BLaER1 (cell line): ENCODE data around the gene TEX51.
A peak's percentile ranks its signal among the peaks of the same experiment; 100 is the strongest.

Experiments used
- H3K27ac ChIP-seq: shearing (Covaris generic); formaldehyde crosslinking; 2 replicates; pipeline ENCODE4 v1.8.1; 2022
- H3K27me3 ChIP-seq: shearing (Covaris generic); formaldehyde crosslinking; 2 replicates; pipeline ENCODE4 v1.8.1; 2022
- H3K36me3 ChIP-seq: shearing (Covaris generic); formaldehyde crosslinking; 2 replicates; pipeline ENCODE4 v1.8.1; 2022
- H3K4me1 ChIP-seq: shearing (Covaris generic); formaldehyde crosslinking; 2 replicates; pipeline ENCODE4 v1.8.1; 2022
- H3K4me2 ChIP-seq: shearing (Covaris generic); formaldehyde crosslinking; 2 replicates; pipeline ENCODE4 v1.8.1; 2022
- H3K4me3 ChIP-seq: shearing (Covaris generic); formaldehyde crosslinking; 2 replicates; pipeline ENCODE4 v1.8.1; 2022
- H3K9ac ChIP-seq: shearing (Covaris generic); formaldehyde crosslinking; 2 replicates; pipeline ENCODE4 v1.8.1; 2022
- H3K9me3 ChIP-seq: shearing (Covaris generic); formaldehyde crosslinking; 2 replicates; pipeline ENCODE4 v1.8.1; 2022
- H4K20me1 ChIP-seq: shearing (Covaris generic); formaldehyde crosslinking; 2 replicates; pipeline ENCODE4 v1.8.1; 2022
- Cebpa-rat ChIP-seq: shearing (Covaris generic); IDR thresholded peaks from 2 replicates; pipeline ENCODE4 v1.8.1; 2022

Gene TEX51

GRCh38 chr2:126945118-126945517 is 46.4 kb downstream of the TEX51 start:
- no peak for TF ChIP-seq Cebpa-rat
- Histone ChIP-seq H3K36me3 (no peaks in the 10 kb centered on the region; the same call in 1 of the 2 replicates), H3K9me3 (peaks cover 24% of the 10 kb centered on the region), H3K4me3 (no peak overlapping the region), H4K20me1 (no peaks in the 10 kb centered on the region), H3K27ac (no peak overlapping the region), H3K27me3 (no peaks in the 10 kb centered on the region), H3K4me1 (peaks cover 28% of the 10 kb centered on the region), H3K9ac (no peak overlapping the region), H3K4me2 (no peak overlapping the region)

GRCh38 chr2:126946318-126947102 is 47.8 kb downstream of the TEX51 start:
- no peaks in the 10 kb centered on the region for H4K20me1 ChIP-seq
- H3K4me2 ChIP-seq = peak overlapping the region; percentile 58
- peaks cover 27% of the 10 kb centered on the region for H3K9me3 ChIP-seq
- no peak overlapping the region for H3K9ac ChIP-seq
- H3K27me3 ChIP-seq = no peaks in the 10 kb centered on the region
- H3K36me3 ChIP-seq = no peaks in the 10 kb centered on the region; the same call in 1 of the 2 replicates
- no peak overlapping the region for H3K4me3 ChIP-seq
- peaks cover 15% of the 10 kb centered on the region for H3K4me1 ChIP-seq
- no peak overlapping the region for H3K27ac ChIP-seq
- no peak for TF ChIP-seq Cebpa-rat

- H3K9me3 ChIP-seq = peaks cover 27% of the 10 kb centered on the region
- no peaks in the 10 kb centered on the region for H4K20me1 ChIP-seq
- no peak overlapping the region for H3K9ac ChIP-seq
- TF ChIP-seq Cebpa-rat = no peak
- peaks cover 13% of the 10 kb centered on the region for H3K4me1 ChIP-seq
- no peak overlapping the region for H3K27ac ChIP-seq
- peak overlapping the region; percentile 58 for H3K4me2 ChIP-seq
- H3K27me3 ChIP-seq = no peaks in the 10 kb centered on the region
- H3K4me3 ChIP-seq = no peak overlapping the region
- H3K36me3 ChIP-seq = no peaks in the 10 kb centered on the region; the same call in 1 of the 2 replicates
Measured at GRCh38 chr2:126947103-126947429, 48.4 kb downstream of the TEX51 start.

- H3K4me3 ChIP-seq = no peak overlapping the region
- H3K4me1 ChIP-seq = peaks cover 13% of the 10 kb centered on the region
- no peaks in the 10 kb centered on the region for H4K20me1 ChIP-seq
- H3K27ac ChIP-seq = no peak overlapping the region
- no peak overlapping the region for H3K4me2 ChIP-seq
- peaks cover 11% of the 10 kb centered on the region for H3K9me3 ChIP-seq
- no peak overlapping the region for H3K9ac ChIP-seq
- H3K27me3 ChIP-seq = no peaks in the 10 kb centered on the region
- no peaks in the 10 kb centered on the region for H3K36me3 ChIP-seq
- TF ChIP-seq Cebpa-rat = no peak
Measured at GRCh38 chr2:126949775-126950174, 51.1 kb downstream of the TEX51 start.

- no peak for TF ChIP-seq Cebpa-rat
- H3K9ac ChIP-seq = no peak overlapping the region
- no peaks in the 10 kb centered on the region for H4K20me1 ChIP-seq
- H3K27me3 ChIP-seq = no peaks in the 10 kb centered on the region
- no peak overlapping the region for H3K4me3 ChIP-seq
- H3K4me2 ChIP-seq = no peak overlapping the region
- no peak overlapping the region for H3K27ac ChIP-seq
- H3K9me3 ChIP-seq = peaks cover 11% of the 10 kb centered on the region
- peaks cover 13% of the 10 kb centered on the region for H3K4me1 ChIP-seq
- no peaks in the 10 kb centered on the region for H3K36me3 ChIP-seq
Measured at GRCh38 chr2:126950504-126950903, 51.8 kb downstream of the TEX51 start.
